Measurements from ENCODE around the gene CKM. TPM values are rescaled to one million over a fixed set of nuclear protein-coding genes. Genes with fewer than 3 reads are reported as not detected.

The CKM gene
- total and polyA plus RNA-seq, 7 donors, result 0.48 to 14.4 (median 0.83) TPM

DNA sequence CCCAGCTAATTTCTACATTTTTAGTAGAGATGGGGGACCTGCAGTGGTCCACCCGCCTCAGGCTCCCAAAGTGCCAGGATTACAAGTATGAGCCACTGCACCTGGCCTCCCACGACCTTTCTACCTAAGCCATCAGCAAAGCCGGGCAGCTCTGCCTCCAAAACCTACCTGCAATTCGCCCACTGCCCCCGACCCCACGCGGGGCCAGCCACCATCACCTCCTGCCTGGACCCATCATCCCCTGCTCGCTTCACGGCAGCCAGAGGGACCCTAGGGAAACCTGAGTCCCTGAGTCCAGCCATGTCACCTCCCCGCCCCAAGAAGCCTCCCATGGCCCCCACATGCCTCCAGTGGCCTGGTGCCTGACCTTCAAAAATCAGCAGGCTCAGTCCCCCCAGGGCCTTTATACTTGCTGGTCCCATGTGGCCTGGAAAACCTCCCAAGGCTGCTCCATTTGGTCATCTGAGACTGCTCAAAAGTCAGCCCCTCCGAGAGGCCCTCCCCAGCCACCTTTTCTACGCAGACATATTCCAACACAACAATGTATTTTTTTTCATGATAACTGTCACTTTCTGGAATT, 35.6 kb upstream of the CKM start:
- DNase-seq, result no peak
- 94% methylated on average over 12 of the region's 12 CpGs for whole genome bisulfite sequencing, 2 donors
- Histone ChIP-seq H3K4me1 (no peaks in the 10 kb centered on the region), H3K36me3 (peaks cover 0 to 46% (median 5%) of the 10 kb centered on the region in 4 donors), H3K27ac (no peak overlapping the region), H3K9me3 (no peaks in the 10 kb centered on the region), H3K27me3 (no peaks in the 10 kb centered on the region), H3K4me3 (no peak overlapping the region)
- intact Hi-C loops (cut with DNase I), result no loop called here
- TF ChIP-seq EP300 (IDR thresholded peaks at IDR 0.05) (no peak), POLR2A (IDR thresholded peaks at IDR 0.05) (no peak), POLR2AphosphoS5 (IDR thresholded peaks at IDR 0.05) (no peak)
- TF ChIP-seq, protein P1, sequence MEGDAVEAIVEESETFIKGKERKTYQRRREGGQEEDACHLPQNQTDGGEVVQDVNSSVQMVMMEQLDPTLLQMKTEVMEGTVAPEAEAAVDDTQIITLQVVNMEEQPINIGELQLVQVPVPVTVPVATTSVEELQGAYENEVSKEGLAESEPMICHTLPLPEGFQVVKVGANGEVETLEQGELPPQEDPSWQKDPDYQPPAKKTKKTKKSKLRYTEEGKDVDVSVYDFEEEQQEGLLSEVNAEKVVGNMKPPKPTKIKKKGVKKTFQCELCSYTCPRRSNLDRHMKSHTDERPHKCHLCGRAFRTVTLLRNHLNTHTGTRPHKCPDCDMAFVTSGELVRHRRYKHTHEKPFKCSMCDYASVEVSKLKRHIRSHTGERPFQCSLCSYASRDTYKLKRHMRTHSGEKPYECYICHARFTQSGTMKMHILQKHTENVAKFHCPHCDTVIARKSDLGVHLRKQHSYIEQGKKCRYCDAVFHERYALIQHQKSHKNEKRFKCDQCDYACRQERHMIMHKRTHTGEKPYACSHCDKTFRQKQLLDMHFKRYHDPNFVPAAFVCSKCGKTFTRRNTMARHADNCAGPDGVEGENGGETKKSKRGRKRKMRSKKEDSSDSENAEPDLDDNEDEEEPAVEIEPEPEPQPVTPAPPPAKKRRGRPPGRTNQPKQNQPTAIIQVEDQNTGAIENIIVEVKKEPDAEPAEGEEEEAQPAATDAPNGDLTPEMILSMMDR (IDR thresholded peaks at IDR 0.05), result no peak

DNA sequence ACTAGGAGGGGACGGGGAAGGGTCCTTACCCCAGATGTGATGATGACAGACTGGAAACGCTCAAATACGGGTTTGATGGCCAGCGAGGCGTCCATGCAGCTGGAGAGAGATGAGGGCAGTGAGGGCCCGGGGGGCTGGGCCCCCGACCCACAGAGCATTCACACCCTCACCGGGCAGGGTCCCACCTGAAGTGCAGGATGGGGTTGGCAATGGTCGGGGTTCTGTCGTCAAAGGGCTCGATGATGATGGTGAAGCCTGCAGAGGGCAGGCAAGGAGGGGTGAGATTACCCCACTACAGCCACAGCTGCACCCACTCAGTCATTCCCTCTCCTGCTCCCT, 34.7 kb upstream of the CKM start:
- no peak for DNase-seq
- WGBS, 2 donors, result 93 to 95% methylated on average over 11 of the region's 11 CpGs
- Histone ChIP-seq H3K36me3 (peaks cover 0 to 47% (median 5%) of the 10 kb centered on the region in 4 donors), H3K27me3 (no peaks in the 10 kb centered on the region), H3K9me3 (no peaks in the 10 kb centered on the region), H3K4me1 (no peaks in the 10 kb centered on the region), H3K27ac (no peak overlapping the region), H3K4me3 (no peak overlapping the region)
- intact Hi-C loops (cut with DNase I), result no loop called here
- TF ChIP-seq POLR2A (IDR thresholded peaks at IDR 0.05), result no peak
- TF ChIP-seq, protein P1 (IDR thresholded peaks at IDR 0.05), result no peak
- no peak for TF ChIP-seq EP300 (IDR thresholded peaks at IDR 0.05)
- no peak for TF ChIP-seq POLR2AphosphoS5 (IDR thresholded peaks at IDR 0.05)

DNA sequence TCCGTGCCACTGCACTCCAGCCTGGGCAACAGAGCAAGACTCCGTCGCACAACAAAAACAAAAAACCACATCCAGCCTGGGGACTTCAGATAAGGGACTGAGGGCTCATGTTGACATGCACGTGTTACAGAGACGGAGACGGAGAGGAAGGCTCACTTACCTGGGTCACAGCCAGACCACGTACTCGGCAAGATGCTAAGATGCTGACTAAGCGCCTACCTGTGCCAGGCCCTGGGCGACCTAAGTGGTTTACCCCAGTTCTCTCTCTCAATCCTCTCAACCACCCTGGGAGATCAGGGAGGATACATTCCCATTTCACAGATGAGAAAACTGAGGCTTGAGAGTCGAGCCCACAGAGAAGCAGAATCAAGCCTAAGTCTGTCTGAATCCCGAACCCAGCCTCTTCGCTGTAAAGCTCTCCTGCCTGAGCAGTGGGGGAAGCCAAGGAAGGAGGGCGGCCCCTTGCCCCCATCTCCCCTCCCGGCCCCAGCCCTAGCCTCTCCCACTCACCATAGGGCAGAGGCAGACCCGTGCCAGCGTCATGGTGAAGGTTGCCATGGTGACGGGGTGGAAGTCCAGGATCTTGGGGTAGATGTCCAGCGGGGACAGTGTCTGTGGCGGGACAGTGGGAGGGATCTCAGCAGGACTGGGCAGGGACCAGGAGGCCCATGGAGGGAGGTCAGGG, 34.2 kb upstream of the CKM start:
- Histone ChIP-seq H3K4me1 (no peaks in the 10 kb centered on the region), H3K27ac (no peak overlapping the region), H3K36me3 (peaks cover 0 to 50% (median 5%) of the 10 kb centered on the region in 4 donors), H3K9me3 (no peaks in the 10 kb centered on the region), H3K4me3 (no peak overlapping the region), H3K27me3 (no peaks in the 10 kb centered on the region)
- intact Hi-C loops (cut with DNase I), result no loop called here
- DNase-seq, result no peak
- 90 to 93% methylated on average over 20 of the region's 20 CpGs for WGBS, 2 donors
- TF ChIP-seq, protein P1 (IDR thresholded peaks at IDR 0.05), result no peak
- TF ChIP-seq EP300 (IDR thresholded peaks at IDR 0.05) (no peak), POLR2A (IDR thresholded peaks at IDR 0.05) (no peak), POLR2AphosphoS5 (IDR thresholded peaks at IDR 0.05) (no peak)

DNA sequence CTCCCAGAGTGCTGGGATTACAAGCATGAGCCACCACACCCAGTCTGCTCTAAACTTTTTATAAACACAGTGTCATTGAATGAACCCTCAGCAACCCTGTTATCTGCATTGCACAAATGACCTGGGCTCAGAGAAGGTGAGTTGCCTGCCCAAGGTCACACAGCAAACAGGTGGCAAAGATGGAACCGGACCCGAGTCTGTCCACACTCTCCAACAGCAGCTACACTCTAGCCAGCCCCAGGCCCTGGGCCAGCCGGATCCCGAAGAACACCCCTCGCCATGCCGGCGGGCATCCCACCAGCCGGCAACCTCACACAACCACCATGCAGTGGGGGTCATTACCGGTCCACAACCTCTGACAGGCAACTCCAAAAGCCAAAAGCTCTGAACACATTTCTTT, 33.2 kb upstream of the CKM start:
- peaks cover 0 to 49% (median 5%) of the 10 kb centered on the region in 4 donors for H3K36me3 ChIP-seq
- WGBS, 2 donors, result 98% methylated on average over 9 of the region's 9 CpGs
- intact Hi-C loops (cut with DNase I), result no loop called here

More for the DNA sequence above, 33.2 kb upstream of the CKM start:
- TF ChIP-seq, protein P1 (IDR thresholded peaks at IDR 0.05), result no peak
- DNase-seq, result no peak
- Histone ChIP-seq H3K4me3 (no peak overlapping the region), H3K4me1 (no peaks in the 10 kb centered on the region), H3K27me3 (no peaks in the 10 kb centered on the region), H3K27ac (no peak overlapping the region), H3K9me3 (no peaks in the 10 kb centered on the region)

All from sigmoid colon (tissue), 7 donors.